Measurements from ENCODE around the gene PCDHA4.

DNA sequence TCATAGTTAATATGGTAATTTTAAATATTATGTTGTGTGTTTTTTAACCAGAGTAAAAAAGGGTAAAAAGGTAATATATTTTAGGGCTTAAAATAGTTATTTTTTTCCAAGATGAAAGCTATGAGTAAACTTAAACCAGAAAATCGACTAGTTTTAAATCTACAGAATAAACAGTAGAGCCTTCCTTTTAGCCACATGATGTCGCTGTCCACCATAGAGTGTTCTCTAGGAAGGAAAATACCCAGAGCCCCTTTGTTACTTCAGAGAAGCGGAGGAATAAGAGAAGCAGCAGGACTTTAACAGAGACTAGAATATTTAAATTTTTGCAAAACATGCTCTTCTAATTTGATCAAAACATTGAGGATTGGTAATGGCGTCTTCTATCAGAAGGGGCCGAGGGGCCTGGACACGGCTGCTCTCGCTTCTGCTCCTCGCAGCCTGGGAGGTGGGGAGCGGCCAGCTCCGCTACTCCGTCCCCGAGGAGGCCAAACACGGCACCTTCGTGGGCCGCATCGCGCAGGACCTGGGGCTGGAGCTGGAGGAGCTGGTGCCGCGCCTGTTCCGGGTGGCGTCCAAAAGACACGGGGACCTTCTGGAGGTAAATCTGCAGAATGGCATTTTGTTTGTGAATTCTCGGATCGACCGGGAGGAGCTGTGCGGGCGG is 12.1 kb upstream of the PCDHA4 start, which contains the start of gene PCDHA2:
- TF ChIP-seq CREB1 (IDR thresholded peaks at IDR 0.05; ENCODE audit: low read depth) (no peak), RAD21 (IDR thresholded peaks at IDR 0.05; ENCODE audit: low read depth) (peak; percentile 29), EP300 (IDR thresholded peaks at IDR 0.05; ENCODE audit: borderline replicate concordance) (no peak), YY1 (IDR thresholded peaks at IDR 0.05; ENCODE audit: low read depth) (no peak), FOXM1 (IDR thresholded peaks at IDR 0.05; ENCODE audit: borderline replicate concordance, low read depth) (no peak), TAF1 (IDR thresholded peaks at IDR 0.05; ENCODE audit: low read depth) (no peak), CEBPB (IDR thresholded peaks at IDR 0.05) (no peak)
- TF ChIP-seq, protein P1, sequence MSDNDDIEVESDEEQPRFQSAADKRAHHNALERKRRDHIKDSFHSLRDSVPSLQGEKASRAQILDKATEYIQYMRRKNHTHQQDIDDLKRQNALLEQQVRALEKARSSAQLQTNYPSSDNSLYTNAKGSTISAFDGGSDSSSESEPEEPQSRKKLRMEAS (IDR thresholded peaks at IDR 0.05): no peak
- TF ChIP-seq, protein P2, sequence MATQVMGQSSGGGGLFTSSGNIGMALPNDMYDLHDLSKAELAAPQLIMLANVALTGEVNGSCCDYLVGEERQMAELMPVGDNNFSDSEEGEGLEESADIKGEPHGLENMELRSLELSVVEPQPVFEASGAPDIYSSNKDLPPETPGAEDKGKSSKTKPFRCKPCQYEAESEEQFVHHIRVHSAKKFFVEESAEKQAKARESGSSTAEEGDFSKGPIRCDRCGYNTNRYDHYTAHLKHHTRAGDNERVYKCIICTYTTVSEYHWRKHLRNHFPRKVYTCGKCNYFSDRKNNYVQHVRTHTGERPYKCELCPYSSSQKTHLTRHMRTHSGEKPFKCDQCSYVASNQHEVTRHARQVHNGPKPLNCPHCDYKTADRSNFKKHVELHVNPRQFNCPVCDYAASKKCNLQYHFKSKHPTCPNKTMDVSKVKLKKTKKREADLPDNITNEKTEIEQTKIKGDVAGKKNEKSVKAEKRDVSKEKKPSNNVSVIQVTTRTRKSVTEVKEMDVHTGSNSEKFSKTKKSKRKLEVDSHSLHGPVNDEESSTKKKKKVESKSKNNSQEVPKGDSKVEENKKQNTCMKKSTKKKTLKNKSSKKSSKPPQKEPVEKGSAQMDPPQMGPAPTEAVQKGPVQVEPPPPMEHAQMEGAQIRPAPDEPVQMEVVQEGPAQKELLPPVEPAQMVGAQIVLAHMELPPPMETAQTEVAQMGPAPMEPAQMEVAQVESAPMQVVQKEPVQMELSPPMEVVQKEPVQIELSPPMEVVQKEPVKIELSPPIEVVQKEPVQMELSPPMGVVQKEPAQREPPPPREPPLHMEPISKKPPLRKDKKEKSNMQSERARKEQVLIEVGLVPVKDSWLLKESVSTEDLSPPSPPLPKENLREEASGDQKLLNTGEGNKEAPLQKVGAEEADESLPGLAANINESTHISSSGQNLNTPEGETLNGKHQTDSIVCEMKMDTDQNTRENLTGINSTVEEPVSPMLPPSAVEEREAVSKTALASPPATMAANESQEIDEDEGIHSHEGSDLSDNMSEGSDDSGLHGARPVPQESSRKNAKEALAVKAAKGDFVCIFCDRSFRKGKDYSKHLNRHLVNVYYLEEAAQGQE (IDR thresholded peaks at IDR 0.05; ENCODE audit: low read depth): no peak
- TF ChIP-seq, protein P3, sequence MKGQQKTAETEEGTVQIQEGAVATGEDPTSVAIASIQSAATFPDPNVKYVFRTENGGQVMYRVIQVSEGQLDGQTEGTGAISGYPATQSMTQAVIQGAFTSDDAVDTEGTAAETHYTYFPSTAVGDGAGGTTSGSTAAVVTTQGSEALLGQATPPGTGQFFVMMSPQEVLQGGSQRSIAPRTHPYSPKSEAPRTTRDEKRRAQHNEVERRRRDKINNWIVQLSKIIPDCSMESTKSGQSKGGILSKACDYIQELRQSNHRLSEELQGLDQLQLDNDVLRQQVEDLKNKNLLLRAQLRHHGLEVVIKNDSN (IDR thresholded peaks at IDR 0.05): no peak
